Upper lobe of right lung (tissue), 1 donor: Measurements from ENCODE around the gene JARID2. TPM values are rescaled to one million over a fixed set of nuclear protein-coding genes. Genes with fewer than 3 reads are reported as not detected.

ENCODE experiments used
- ATAC-seq: fragments of 200-7000 bp; cut with Tn5 transposase; one replicate; pipeline ENCODE4 v1.9.1; 2020; ENCODE audit warnings: mild to moderate bottlenecking, moderate library complexity
- DNase-seq: peaks from one replicate; pipeline ENCODE4 v3.0.0-alpha.2; 2020
- H3K27ac ChIP-seq: fragments of 200-600 bp; one replicate; pipeline ENCODE4 v1.8.0; 2022
- H3K27me3 ChIP-seq: fragments of 200-600 bp; one replicate; pipeline ENCODE4 v1.8.0; 2022; ENCODE audit warnings: mild to moderate bottlenecking
- H3K36me3 ChIP-seq: fragments of 200-600 bp; one replicate; pipeline ENCODE4 v1.8.0; 2022
- H3K4me1 ChIP-seq: fragments of 200-600 bp; one replicate; pipeline ENCODE4 v1.8.0; 2022
- H3K4me3 ChIP-seq: fragments of 200-600 bp; one replicate; pipeline ENCODE4 v1.8.0; 2022; ENCODE audit warnings: mild to moderate bottlenecking
- H3K9me3 ChIP-seq: fragments of 200-600 bp; one replicate; pipeline ENCODE4 v1.8.0; 2022
- intact Hi-C: fragments of 100-400 bp; cut with DNase I; formaldehyde crosslinking; loops from one replicate; pipeline ENCODE4 v1.11.0; 2022
- total RNA-seq: library from RNA; stranded (reverse); fragmentation: NEBNext Ultra II Directional; extraction: Animal tissue kit (Norgen Biotek cat#: 25700); gene quantifications from one replicate; pipeline ENCODE4 v1.2.1, GENCODE V29; 2021
- TF ChIP-seq, protein P1 (sequence below): fragments of 200-600 bp; IDR thresholded peaks from one replicate; pipeline ENCODE4 v1.8.0; 2022; ENCODE audit warnings: antibody characterized with exemption
- donor health status: DM: no; HTN: yes; CAD: no; lungs with severe emphysema.

Gene JARID2
- total RNA-seq, 1 donor from 2014 or later = 15.1 TPM

DNA sequence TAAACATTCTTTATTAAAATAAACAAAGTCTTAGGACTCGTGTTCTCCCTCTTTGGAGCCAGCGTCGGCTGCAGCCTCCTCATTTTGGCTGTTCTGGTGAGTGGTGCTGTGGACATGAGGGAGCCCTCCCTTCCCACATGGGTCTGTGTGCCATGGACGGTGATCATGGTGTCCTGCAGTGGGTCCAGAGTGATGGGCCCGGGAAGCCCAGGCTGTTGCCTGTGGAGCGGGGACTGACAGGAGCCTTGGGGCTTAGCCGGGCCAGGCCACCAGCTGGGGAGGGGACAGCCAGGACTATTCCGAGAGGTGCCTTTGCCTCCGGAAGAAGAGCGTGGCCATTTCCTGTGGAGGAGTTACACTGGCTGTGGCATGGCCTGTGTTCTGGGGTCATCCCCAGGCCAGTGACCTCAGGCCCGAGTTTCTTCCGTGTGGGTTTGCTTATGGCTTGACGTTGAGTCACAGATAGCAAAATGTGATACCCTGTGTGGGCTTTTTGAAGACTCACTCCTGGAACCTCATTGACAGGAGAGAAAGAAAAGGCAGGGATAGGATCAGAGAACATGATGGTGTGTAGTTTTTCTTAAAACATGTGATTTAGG lies 263.6 kb downstream of the JARID2 start:
- peaks cover 50% of the 10 kb centered on the region for H3K36me3 ChIP-seq
- H3K4me3 ChIP-seq = no peak overlapping the region
- TF ChIP-seq, protein P1, sequence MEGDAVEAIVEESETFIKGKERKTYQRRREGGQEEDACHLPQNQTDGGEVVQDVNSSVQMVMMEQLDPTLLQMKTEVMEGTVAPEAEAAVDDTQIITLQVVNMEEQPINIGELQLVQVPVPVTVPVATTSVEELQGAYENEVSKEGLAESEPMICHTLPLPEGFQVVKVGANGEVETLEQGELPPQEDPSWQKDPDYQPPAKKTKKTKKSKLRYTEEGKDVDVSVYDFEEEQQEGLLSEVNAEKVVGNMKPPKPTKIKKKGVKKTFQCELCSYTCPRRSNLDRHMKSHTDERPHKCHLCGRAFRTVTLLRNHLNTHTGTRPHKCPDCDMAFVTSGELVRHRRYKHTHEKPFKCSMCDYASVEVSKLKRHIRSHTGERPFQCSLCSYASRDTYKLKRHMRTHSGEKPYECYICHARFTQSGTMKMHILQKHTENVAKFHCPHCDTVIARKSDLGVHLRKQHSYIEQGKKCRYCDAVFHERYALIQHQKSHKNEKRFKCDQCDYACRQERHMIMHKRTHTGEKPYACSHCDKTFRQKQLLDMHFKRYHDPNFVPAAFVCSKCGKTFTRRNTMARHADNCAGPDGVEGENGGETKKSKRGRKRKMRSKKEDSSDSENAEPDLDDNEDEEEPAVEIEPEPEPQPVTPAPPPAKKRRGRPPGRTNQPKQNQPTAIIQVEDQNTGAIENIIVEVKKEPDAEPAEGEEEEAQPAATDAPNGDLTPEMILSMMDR = no peak
- no peaks in the 10 kb centered on the region for H3K9me3 ChIP-seq
- no peaks in the 10 kb centered on the region for H3K27me3 ChIP-seq
- ATAC-seq = peak; percentile 4
- intact Hi-C loops = no loop called here
- H3K4me1 ChIP-seq = peaks cover 5% of the 10 kb centered on the region
- no peak overlapping the region for H3K27ac ChIP-seq
- peak; percentile 54 for DNase-seq

DNA sequence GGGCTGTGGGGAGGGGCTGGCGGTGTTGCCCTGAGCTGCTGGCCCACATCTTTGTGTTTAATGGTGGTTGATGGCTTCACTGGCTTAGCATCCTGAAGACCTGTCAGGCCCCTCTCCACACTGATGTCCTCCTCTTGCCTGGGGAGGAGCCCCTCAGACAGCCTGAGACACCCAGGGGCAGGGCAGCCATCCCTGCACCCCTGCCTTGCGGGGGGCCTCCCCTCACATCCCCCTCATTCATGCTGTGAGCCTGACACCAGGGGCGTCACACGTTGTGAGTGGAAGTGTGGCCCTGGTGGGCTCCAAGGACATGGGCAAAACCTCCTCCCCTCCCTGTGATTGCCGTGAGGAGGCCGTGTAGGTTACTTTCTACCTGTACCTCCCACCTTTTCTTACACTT lies 264.3 kb downstream of the JARID2 start:
- Histone ChIP-seq H3K9me3 (no peaks in the 10 kb centered on the region), H3K27me3 (no peaks in the 10 kb centered on the region), H3K4me1 (no peaks in the 10 kb centered on the region), H3K4me3 (no peak overlapping the region), H3K36me3 (peaks cover 52% of the 10 kb centered on the region), H3K27ac (no peak overlapping the region)
- intact Hi-C loops = loop anchor here (10.0 kb wide), 1 partner anchor 115 kb away; no protein-coding TSS in a partner anchor
- DNase-seq = peak; percentile 37
- TF ChIP-seq, protein P1 = no peak
- ATAC-seq = no peak

DNA sequence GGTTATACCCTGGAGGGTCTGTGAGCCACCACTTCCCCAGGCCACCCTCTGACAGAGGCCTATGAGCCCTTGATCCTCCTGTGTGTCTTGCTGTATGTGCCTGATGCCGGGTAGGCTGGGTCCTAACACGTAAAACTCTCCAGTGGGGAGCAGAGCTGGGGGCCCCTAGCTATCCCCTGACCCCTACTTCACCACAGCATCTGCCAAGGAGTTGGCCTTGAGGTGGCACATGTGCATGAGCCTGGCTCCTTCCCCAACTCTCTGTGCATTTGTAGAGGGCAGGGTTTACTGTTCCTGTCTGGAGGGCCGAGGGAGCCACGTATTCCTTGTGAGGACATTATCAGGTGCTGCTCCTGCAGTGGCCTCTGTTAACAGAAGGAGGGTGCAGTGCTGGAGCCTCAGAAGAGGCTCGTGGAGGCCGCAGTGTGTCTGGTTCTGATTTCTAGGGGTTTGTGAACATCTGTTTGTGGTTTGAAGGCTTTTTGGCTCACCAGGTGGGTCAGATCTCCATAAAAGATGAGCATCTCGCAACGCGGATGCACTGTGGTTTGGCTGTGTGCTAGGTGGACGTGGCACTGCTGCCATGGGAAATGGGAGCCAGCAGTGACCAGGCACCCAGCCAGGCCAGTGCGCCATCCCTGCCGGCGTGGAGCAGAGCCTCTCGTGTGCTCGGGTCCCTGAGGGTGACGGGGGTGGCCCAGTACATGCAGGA lies 264.8 kb downstream of the JARID2 start:
- peaks cover 52% of the 10 kb centered on the region for H3K36me3 ChIP-seq
- intact Hi-C loops = loop anchor here (10.0 kb wide), 1 partner anchor 114 kb away; no protein-coding TSS in a partner anchor
- no peaks in the 10 kb centered on the region for H3K4me1 ChIP-seq
- H3K27ac ChIP-seq = no peak overlapping the region
- H3K4me3 ChIP-seq = no peak overlapping the region
- ATAC-seq (no peak), DNase-seq (no peak)
- no peaks in the 10 kb centered on the region for H3K9me3 ChIP-seq
- H3K27me3 ChIP-seq = no peaks in the 10 kb centered on the region
- TF ChIP-seq, protein P1 = no peak

DNA sequence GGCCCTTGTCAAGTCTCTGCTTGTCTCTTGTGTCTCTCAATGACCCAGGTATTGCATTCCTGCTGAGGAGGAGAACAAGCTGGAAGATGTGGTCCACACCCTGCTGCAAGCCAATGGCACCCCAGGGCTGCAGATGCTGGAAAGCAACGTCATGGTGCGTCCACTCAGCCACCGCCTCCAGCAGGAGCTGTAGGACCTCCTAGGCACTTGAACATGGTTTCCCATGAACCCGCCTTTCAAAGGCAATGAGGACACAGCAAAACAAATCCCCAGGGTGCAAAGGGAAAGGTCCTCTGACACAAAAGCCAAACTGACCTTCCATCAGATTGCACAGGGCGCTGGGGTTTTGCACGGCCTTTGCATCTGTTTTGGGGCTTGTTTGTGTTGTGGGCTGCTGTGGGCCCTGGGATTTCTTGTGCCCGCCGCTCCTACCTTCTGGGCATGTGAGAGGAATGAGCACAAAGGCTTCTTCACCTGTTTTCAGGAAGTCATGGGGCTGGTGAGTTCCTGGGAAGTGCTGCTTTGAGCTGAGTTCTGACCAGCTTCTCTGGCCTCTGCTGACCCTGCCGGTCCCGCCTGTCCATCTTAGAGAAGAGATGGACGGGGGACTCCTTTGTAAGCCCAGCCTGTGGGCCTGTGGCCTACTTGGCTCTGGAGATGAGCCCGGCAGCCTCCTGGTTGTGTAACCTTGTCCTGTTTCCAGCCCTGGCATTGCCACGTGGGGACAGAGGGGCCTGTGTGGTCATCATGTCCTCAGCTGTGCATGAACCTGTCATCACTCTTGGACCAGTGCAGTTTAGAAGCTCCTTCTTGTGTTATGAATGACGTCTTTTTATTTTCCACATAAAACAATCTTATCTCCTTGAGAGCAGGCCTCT lies 265.6 kb downstream of the JARID2 start:
- H3K27me3 ChIP-seq = no peaks in the 10 kb centered on the region
- intact Hi-C loops = loop anchor here (10.0 kb wide), 1 partner anchor 113 kb away; no protein-coding TSS in a partner anchor
- DNase-seq (no peak), ATAC-seq (no peak)
- no peak overlapping the region for H3K4me3 ChIP-seq
- TF ChIP-seq, protein P1 = no peak
- H3K4me1 ChIP-seq = no peaks in the 10 kb centered on the region
- H3K27ac ChIP-seq = no peak overlapping the region
- H3K36me3 ChIP-seq = peaks cover 52% of the 10 kb centered on the region
- H3K9me3 ChIP-seq = no peaks in the 10 kb centered on the region

DNA sequence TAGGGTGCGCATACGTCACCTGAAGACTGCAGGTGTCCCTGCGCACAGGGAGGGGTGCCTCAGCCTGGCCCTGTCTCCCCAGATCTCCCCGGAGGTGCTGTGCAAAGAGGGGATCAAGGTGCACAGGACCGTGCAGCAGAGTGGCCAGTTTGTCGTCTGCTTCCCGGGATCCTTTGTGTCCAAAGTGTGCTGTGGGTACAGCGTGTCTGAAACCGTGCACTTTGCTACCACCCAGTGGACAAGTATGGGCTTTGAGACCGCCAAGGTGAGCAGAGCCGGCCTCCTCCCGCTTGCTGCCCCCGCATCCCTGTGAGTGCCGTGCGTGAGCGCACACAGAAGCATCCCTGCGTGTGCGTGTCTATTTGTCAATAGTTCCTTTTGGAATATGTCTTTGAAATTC lies 266.3 kb downstream of the JARID2 start:
- H3K36me3 ChIP-seq = peaks cover 54% of the 10 kb centered on the region

More for the DNA sequence above, 266.3 kb downstream of the JARID2 start:
- ATAC-seq (no peak), DNase-seq (no peak)
- intact Hi-C loops = loop anchor here (10.0 kb wide), 1 partner anchor 113 kb away; no protein-coding TSS in a partner anchor
- TF ChIP-seq, protein P1 = no peak
- Histone ChIP-seq H3K9me3 (no peaks in the 10 kb centered on the region), H3K4me1 (no peaks in the 10 kb centered on the region), H3K4me3 (no peak overlapping the region), H3K27me3 (no peaks in the 10 kb centered on the region), H3K27ac (no peak overlapping the region)
